ENCODE measurements around the gene RGS5.

The RGS5 gene

GRCh38 chr1:163107655-163108054 lies 95.1 kb downstream of the RGS5 start:
- Histone ChIP-seq H3K27me3 (ENCODE audit: control insufficient read depth, low read length) (no peaks in the 10 kb centered on the region), H3K36me3 (ENCODE audit: control insufficient read depth, low read length) (no peaks in the 10 kb centered on the region), H3K27ac (ENCODE audit: low read depth, low read length) (no peak overlapping the region), H4K20me1 (ENCODE audit: control insufficient read depth, insufficient read depth, low read depth, low read length) (no peaks in the 10 kb centered on the region), H3F3A (ENCODE audit: control insufficient read depth, insufficient read depth) (no peaks in the 10 kb centered on the region), H3K4me2 (ENCODE audit: low read length) (no peak overlapping the region), H3K9me3 (ENCODE audit: control insufficient read depth, insufficient read depth, low read length) (no peaks in the 10 kb centered on the region), H3K79me2 (ENCODE audit: control insufficient read depth, low read length) (no peaks in the 10 kb centered on the region), H3K4me3 (ENCODE audit: low read length) (no peak overlapping the region), H3K4me1 (ENCODE audit: control insufficient read depth, low read length) (no peaks in the 10 kb centered on the region), H3K9me2 (replicated peaks; ENCODE audit: control insufficient read depth, low read length) (no peaks in the 10 kb centered on the region)
- no peak for TF ChIP-seq EZH2phosphoT487 (IDR thresholded peaks at IDR 0.05; ENCODE audit: borderline replicate concordance, low read length)
- no peak for TF ChIP-seq CTCF (IDR thresholded peaks at IDR 0.05; ENCODE audit: low read depth, low read length, poor library complexity, severe bottlenecking)

GRCh38 chr1:163106364-163106987 lies 96.2 kb downstream of the RGS5 start:
- TF ChIP-seq EZH2phosphoT487 (IDR thresholded peaks at IDR 0.05; ENCODE audit: borderline replicate concordance, low read length) (no peak), CTCF (IDR thresholded peaks at IDR 0.05; ENCODE audit: low read depth, low read length, poor library complexity, severe bottlenecking) (no peak)
- H3K27me3 ChIP-seq (ENCODE audit: control insufficient read depth, low read length): no peaks in the 10 kb centered on the region
- no peaks in the 10 kb centered on the region for H3F3A ChIP-seq (ENCODE audit: control insufficient read depth, insufficient read depth)
- H3K4me3 ChIP-seq (ENCODE audit: low read length): no peak overlapping the region
- no peaks in the 10 kb centered on the region for H3K79me2 ChIP-seq (ENCODE audit: control insufficient read depth, low read length)
- H3K4me2 ChIP-seq (ENCODE audit: low read length): no peak overlapping the region
- H3K4me1 ChIP-seq (ENCODE audit: control insufficient read depth, low read length): no peaks in the 10 kb centered on the region
- no peak overlapping the region for H3K27ac ChIP-seq (ENCODE audit: low read depth, low read length)
- no peaks in the 10 kb centered on the region for H3K9me3 ChIP-seq (ENCODE audit: control insufficient read depth, insufficient read depth, low read length)
- no peaks in the 10 kb centered on the region for H3K9me2 ChIP-seq (replicated peaks; ENCODE audit: control insufficient read depth, low read length)
- H3K36me3 ChIP-seq (ENCODE audit: control insufficient read depth, low read length): no peaks in the 10 kb centered on the region
- no peaks in the 10 kb centered on the region for H4K20me1 ChIP-seq (ENCODE audit: control insufficient read depth, insufficient read depth, low read depth, low read length)

- TF ChIP-seq EZH2phosphoT487 (IDR thresholded peaks at IDR 0.05; ENCODE audit: borderline replicate concordance, low read length) (no peak), CTCF (IDR thresholded peaks at IDR 0.05; ENCODE audit: low read depth, low read length, poor library complexity, severe bottlenecking) (no peak)
- H3K27ac ChIP-seq (ENCODE audit: low read depth, low read length): no peak overlapping the region
- no peaks in the 10 kb centered on the region for H3F3A ChIP-seq (ENCODE audit: control insufficient read depth, insufficient read depth)
- no peak overlapping the region for H3K4me2 ChIP-seq (ENCODE audit: low read length)
- no peaks in the 10 kb centered on the region for H4K20me1 ChIP-seq (ENCODE audit: control insufficient read depth, insufficient read depth, low read depth, low read length)
- no peaks in the 10 kb centered on the region for H3K27me3 ChIP-seq (ENCODE audit: control insufficient read depth, low read length)
- no peaks in the 10 kb centered on the region for H3K9me2 ChIP-seq (replicated peaks; ENCODE audit: control insufficient read depth, low read length)
- H3K4me1 ChIP-seq (ENCODE audit: control insufficient read depth, low read length): no peaks in the 10 kb centered on the region
- no peaks in the 10 kb centered on the region for H3K79me2 ChIP-seq (ENCODE audit: control insufficient read depth, low read length)
- no peaks in the 10 kb centered on the region for H3K9me3 ChIP-seq (ENCODE audit: control insufficient read depth, insufficient read depth, low read length)
- no peak overlapping the region for H3K4me3 ChIP-seq (ENCODE audit: low read length)
- no peaks in the 10 kb centered on the region for H3K36me3 ChIP-seq (ENCODE audit: control insufficient read depth, low read length)
These were observed 98.2 kb downstream of the RGS5 start for GRCh38 chr1:163104385-163105099.
